ENCODE measurements around the gene PI4K2A.

The PI4K2A gene

GRCh38 chr10:97721871-97722780 lies 81.7 kb downstream of the PI4K2A start:
- no peak for FAIRE-seq
- no peak for DNase-seq (ENCODE audit: extremely low spot score, insufficient read length, low read depth)

GRCh38 chr10:97723001-97723400 lies 82.5 kb downstream of the PI4K2A start:
- FAIRE-seq (no peak), DNase-seq (ENCODE audit: extremely low spot score, insufficient read length, low read depth) (no peak)

- DNase-seq (ENCODE audit: extremely low spot score, insufficient read length, low read depth) (no peak), FAIRE-seq (no peak)
Measured at GRCh38 chr10:97724341-97724941, 84.0 kb downstream of the PI4K2A start.

Data from GM18507 (cell line).